Stomach (tissue), 9 donors: Measurements from ENCODE around the gene TMEM169. TPM values are rescaled to one million over a fixed set of nuclear protein-coding genes. Genes with fewer than 3 reads are reported as not detected.

Experiments used
- DNase-seq, 2 donors: peaks; one replicate each; pipeline versions ENCODE4 v3.0.0 to v3.0.0-alpha.2; 2013 to 2019
- H3K27ac ChIP-seq, 5 donors: fragments of 200-600 bp in 4 of 5; sonication (generic) in 4 of 5; one replicate each; pipeline ENCODE4 v1.5.1; 2013 to 2019; ENCODE audit warnings: mild to moderate bottlenecking in 1 of 5, moderate library complexity in 1 of 5
- H3K27me3 ChIP-seq, 3 donors: fragments of 200-600 bp; sonication (generic); one replicate each; pipeline ENCODE4 v1.5.1; 2017 to 2019; ENCODE audit warnings: mixed run types in 1 of 3
- H3K36me3 ChIP-seq, 4 donors: fragments of 200-600 bp; sonication (generic); 1 replicate in 3 of 4; 2 replicates in 1 of 4; pipeline ENCODE4 v1.5.1; 2016 to 2019
- H3K4me1 ChIP-seq, 4 donors: fragments of 200-600 bp; sonication (generic); one replicate each; pipeline ENCODE4 v1.5.1; 2016 to 2019
- H3K4me3 ChIP-seq, 4 donors: fragments of 200-600 bp; sonication (generic) in 3 of 4; one replicate each; pipeline ENCODE4 v1.5.1; 2016 to 2019; ENCODE audit warnings: mild to moderate bottlenecking in 1 of 4
- H3K9me3 ChIP-seq, 4 donors: fragments of 200-600 bp; sonication (generic); one replicate each; pipeline ENCODE4 v1.5.1; 2016 to 2019
- CTCF ChIP-seq, 7 experiments: fragments of 450-650 bp in 4 of 7; fragments of 200-600 bp in 3 of 7; sonication (generic) in 3 of 7; IDR thresholded peaks; one replicate each; pipeline ENCODE4 v1.5.1; 2016 to 2019; ENCODE audit warnings: antibody characterized with exemption in 7 of 7, control low read depth in 2 of 7, mild to moderate bottlenecking in 1 of 7
- EP300 ChIP-seq: sonication (generic); formaldehyde crosslinking; IDR thresholded peaks from one replicate; pipeline ENCODE4 v1.6.1; 2017; ENCODE audit warnings: antibody characterized with exemption
- POLR2A ChIP-seq, 4 donors: fragments of 450-650 bp; IDR thresholded peaks; one replicate each; pipeline ENCODE4 v1.6.1; 2016; ENCODE audit warnings: antibody characterized with exemption in 4 of 4, control low read depth in 2 of 4, mild to moderate bottlenecking in 1 of 4, moderate library complexity in 1 of 4
- POLR2AphosphoS5 ChIP-seq, 3 donors: sonication (generic); formaldehyde crosslinking; IDR thresholded peaks; one replicate each; pipeline ENCODE4 v1.6.1; 2016; ENCODE audit warnings: antibody characterized with exemption in 3 of 3
- WGBS, 5 donors: extraction: QIAGEN DNeasy Blood & Tissue Kit in 3 of 5; methylation state at CpG; one replicate each; pipeline versions ENCODE4 v1.1.5 to v1.1.7; 2013 to 2018; 5-methylcytosine and 5-hydroxymethylcytosine counted together
- intact Hi-C: fragments of 100-400 bp; cut with DNase I; formaldehyde crosslinking; loops from one replicate; pipeline ENCODE4 v1.15.1; 2023; ENCODE audit warnings: low total_unique reads
- polyA plus RNA-seq, 3 donors: library from polyadenylated mRNA; stranded (reverse); fragments of 200-250 nt; gene quantifications; one replicate each; pipeline ENCODE4 v1.2.3, GENCODE V29; 2013
- total RNA-seq, 5 donors: library from RNA; depleted of rRNA; stranded (reverse); fragments of >200 nt; gene quantifications; one replicate each; pipeline versions ENCODE4 v1.1.0 to v1.2.3, GENCODE V29; 2014 to 2016
- donor health status: healthy with polysubstance abuse.
- donor health status: Bipolar disorder and iron deficiency.
- donor health status: healthy.

TMEM169 gene
- total and polyA plus RNA-seq, 8 donors = 0.05 to 2.8 (median 0.55) TPM; not detected in 3

GRCh38 chr2:216066230-216066629 is 15.5 kb upstream of the TMEM169 start:
- no peaks in the 10 kb centered on the region for H3K4me1 ChIP-seq
- no peak for DNase-seq
- no peak overlapping the region for H3K4me3 ChIP-seq
- H3K36me3 ChIP-seq = peaks cover 0 to 43% (median 33%) of the 10 kb centered on the region in 4 donors
- 91 to 93% (median 92%) methylated on average over 5 of the region's 5 CpGs for WGBS, 5 donors
- no peak overlapping the region for H3K27ac ChIP-seq
- intact Hi-C loops = no loop called here
- no peaks in the 10 kb centered on the region for H3K27me3 ChIP-seq
- TF ChIP-seq POLR2AphosphoS5 (IDR thresholded peaks at IDR 0.05) (no peak), EP300 (no peak), CTCF (IDR thresholded peaks at IDR 0.05) (no peak), POLR2A (IDR thresholded peaks at IDR 0.05) (no peak)
- no peaks in the 10 kb centered on the region for H3K9me3 ChIP-seq

- TF ChIP-seq POLR2A (IDR thresholded peaks at IDR 0.05) = no peak
- Histone ChIP-seq H3K9me3 (no peaks in the 10 kb centered on the region), H3K27ac (no peak overlapping the region), H3K4me3 (no peak overlapping the region), H3K36me3 (peaks cover 0 to 28% (median 23%) of the 10 kb centered on the region in 4 donors), H3K27me3 (no peaks in the 10 kb centered on the region), H3K4me1 (no peaks in the 10 kb centered on the region)
- DNase-seq = no peak
- intact Hi-C loops = no loop called here
- 86 to 95% (median 89%) methylated on average over 2 of the region's 2 CpGs for WGBS, 5 donors
These were observed 12.7 kb upstream of the TMEM169 start for GRCh38 chr2:216069028-216069427.

GRCh38 chr2:216070195-216070594 is 11.5 kb upstream of the TMEM169 start:
- Histone ChIP-seq H3K4me1 (no peaks in the 10 kb centered on the region), H3K4me3 (no peak overlapping the region), H3K27me3 (no peaks in the 10 kb centered on the region), H3K9me3 (no peaks in the 10 kb centered on the region), H3K27ac (no peak overlapping the region), H3K36me3 (peaks cover 0 to 21% (median 11%) of the 10 kb centered on the region in 4 donors)
- 89 to 95% (median 92%) methylated on average over 6 of the region's 6 CpGs for WGBS, 5 donors
- intact Hi-C loops = no loop called here
- no peak for TF ChIP-seq POLR2A (IDR thresholded peaks at IDR 0.05)
- no peak for TF ChIP-seq EP300
- TF ChIP-seq POLR2AphosphoS5 (IDR thresholded peaks at IDR 0.05) = no peak
- no peak for TF ChIP-seq CTCF (IDR thresholded peaks at IDR 0.05)
- DNase-seq = no peak

- no peaks in the 10 kb centered on the region for H3K9me3 ChIP-seq
- 78 to 85% (median 80%) methylated on average over 12 of the region's 12 CpGs for WGBS, 5 donors
- peaks cover 0 to 8% (median 0%) of the 10 kb centered on the region in 4 donors for H3K4me1 ChIP-seq
- no peak overlapping the region for H3K27ac ChIP-seq
- intact Hi-C loops = no loop called here
- H3K27me3 ChIP-seq = no peaks in the 10 kb centered on the region
- no peak for DNase-seq
- TF ChIP-seq POLR2A (IDR thresholded peaks at IDR 0.05) (no peak), CTCF (IDR thresholded peaks at IDR 0.05) (no peak), POLR2AphosphoS5 (IDR thresholded peaks at IDR 0.05) (no peak), EP300 (no peak)
- H3K36me3 ChIP-seq = peaks cover 0 to 10% (median under 1%) of the 10 kb centered on the region in 4 donors
- H3K4me3 ChIP-seq = no peak overlapping the region
These were observed 10.4 kb upstream of the TMEM169 start for GRCh38 chr2:216071111-216071851.

- Histone ChIP-seq H3K4me3 (no peak overlapping the region), H3K27me3 (no peaks in the 10 kb centered on the region), H3K36me3 (peaks cover 0 to 9% (median 0%) of the 10 kb centered on the region in 4 donors), H3K9me3 (no peaks in the 10 kb centered on the region), H3K27ac (no peak overlapping the region), H3K4me1 (peaks cover 0 to 8% (median 0%) of the 10 kb centered on the region in 4 donors)
- no peak for DNase-seq
- intact Hi-C loops = no loop called here
- TF ChIP-seq EP300 (no peak), POLR2AphosphoS5 (IDR thresholded peaks at IDR 0.05) (no peak), CTCF (IDR thresholded peaks at IDR 0.05) (no peak), POLR2A (IDR thresholded peaks at IDR 0.05) (no peak)
These were observed 9.2 kb upstream of the TMEM169 start for GRCh38 chr2:216072473-216072872.
